Measurements from ENCODE around the gene TNKS1BP1.

Gene TNKS1BP1

DNA sequence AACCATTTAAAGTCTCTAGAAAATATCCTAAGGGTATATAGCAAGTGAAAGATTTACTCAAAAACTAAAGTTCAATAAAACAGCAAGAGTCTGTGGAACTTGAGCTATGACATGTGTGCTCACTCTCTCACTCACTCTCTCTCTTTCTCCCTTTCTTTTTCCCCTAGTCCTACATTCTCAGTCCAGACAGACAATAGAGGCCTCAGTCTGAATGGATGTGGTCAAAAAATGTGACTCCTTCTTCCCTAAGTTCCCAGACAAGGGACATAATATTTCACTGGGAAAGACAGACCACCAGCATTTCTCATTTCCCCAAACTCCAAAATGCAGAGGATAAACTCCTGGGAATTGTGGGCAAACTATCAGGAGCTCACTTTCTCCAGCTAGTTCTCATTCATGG lies 70.1 kb downstream of the TNKS1BP1 start:
- Histone ChIP-seq H3K4me3 (ENCODE audit: low read length in 2 of 2) (no peak overlapping the region), H3K4me1 (ENCODE audit: control insufficient read depth in 2 of 2, insufficient read depth in 1 of 2, low read depth in 1 of 2, low read length in 2 of 2) (peaks cover 0 to 10% of the 10 kb centered on the region in 2 donors), H3K18ac (ENCODE audit: low read length) (no peak overlapping the region), H4K8ac (ENCODE audit: low read depth, low read length) (no peak overlapping the region), H3K27me3 (ENCODE audit: control insufficient read depth in 3 of 3, insufficient read depth in 3 of 3, low read depth in 1 of 3, low read length in 3 of 3) (no peaks in the 10 kb centered on the region), H2BK15ac (ENCODE audit: low read length) (no peak overlapping the region), H3K4ac (ENCODE audit: low read length) (no peak overlapping the region), H3K4me2 (ENCODE audit: insufficient read depth, low read length, poor library complexity, severe bottlenecking) (no peak overlapping the region), H2AFZ (ENCODE audit: low read length) (peak overlapping the region; percentile 33), H3K36me3 (replicated peaks in 1 of 2; ENCODE audit: control insufficient read depth in 2 of 2, insufficient read depth in 2 of 2, low read length in 2 of 2) (no peaks in the 10 kb centered on the region), H3K27ac (replicated peaks; ENCODE audit: low read length) (no peak overlapping the region), H2BK12ac (ENCODE audit: low read length) (no peak overlapping the region), H3K23ac (ENCODE audit: low read depth, low read length, poor library complexity) (no peak overlapping the region), H2AK5ac (ENCODE audit: low read depth, low read length) (no peak overlapping the region), H3K9ac (ENCODE audit: low read depth, low read length, poor library complexity) (no peak overlapping the region), H3K79me1 (ENCODE audit: low read depth, low read length) (no peaks in the 10 kb centered on the region), H2BK120ac (ENCODE audit: low read depth, low read length) (no peak overlapping the region), H4K91ac (ENCODE audit: low read depth, low read length, poor library complexity) (no peak overlapping the region), H3K14ac (ENCODE audit: low read length) (no peak overlapping the region), H3K9me3 (replicated peaks in 1 of 2; ENCODE audit: control insufficient read depth in 2 of 2, insufficient read depth in 1 of 2, low read depth in 1 of 2, low read length in 2 of 2) (peaks cover 0 to 6% of the 10 kb centered on the region in 2 donors), H2BK5ac (ENCODE audit: low read length) (no peak overlapping the region)
- no peak for DNase-seq (ENCODE audit: low spot score)

DNA sequence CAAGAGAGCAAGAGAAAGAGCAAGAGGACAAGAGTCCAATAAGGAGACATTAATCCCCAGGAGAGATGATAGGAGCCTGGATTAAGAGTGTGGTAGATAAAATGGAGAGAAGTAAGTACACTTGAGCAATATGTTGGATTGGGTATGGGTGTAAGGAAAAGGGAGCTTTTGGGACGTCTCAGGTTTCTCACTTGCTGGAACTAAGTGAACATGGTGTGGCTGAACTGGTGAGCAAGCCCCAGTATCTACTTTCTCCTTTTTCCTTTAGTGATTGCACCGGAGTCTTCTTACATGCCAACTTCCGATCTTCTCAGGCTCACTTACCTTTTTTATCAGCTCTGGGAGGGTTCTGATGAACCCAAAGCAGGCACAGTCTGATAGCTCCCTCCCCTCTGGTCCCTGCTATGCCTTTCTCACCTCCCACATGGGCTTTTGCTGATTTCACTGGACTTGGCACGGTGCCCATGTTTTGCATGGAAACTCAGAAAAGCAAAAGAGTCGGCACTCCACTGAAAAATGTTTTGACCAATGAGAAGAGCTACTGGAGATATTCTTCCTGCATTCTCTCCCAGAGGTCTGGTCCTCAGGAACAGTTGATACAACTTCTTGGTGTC lies 73.2 kb downstream of the TNKS1BP1 start:
- WGBS, 2 donors (ENCODE audit: extremely low coverage in 2 of 2, insufficient read length in 2 of 2, insufficient replicate concordance in 1 of 2) = no CpG with 5 or more reads among the region's 5 CpGs
- no peak overlapping the region for H2BK12ac ChIP-seq (ENCODE audit: low read length)
- H3K4me1 ChIP-seq (ENCODE audit: control insufficient read depth in 2 of 2, insufficient read depth in 1 of 2, low read depth in 1 of 2, low read length in 2 of 2) = peaks cover 3 to 12% of the 10 kb centered on the region in 2 donors
- H3K9me3 ChIP-seq (replicated peaks in 1 of 2; ENCODE audit: control insufficient read depth in 2 of 2, insufficient read depth in 1 of 2, low read depth in 1 of 2, low read length in 2 of 2) = peaks cover 0 to 4% of the 10 kb centered on the region in 2 donors
- H3K79me1 ChIP-seq (ENCODE audit: low read depth, low read length) = no peaks in the 10 kb centered on the region
- H4K91ac ChIP-seq (ENCODE audit: low read depth, low read length, poor library complexity) = no peak overlapping the region
- no peak overlapping the region for H4K8ac ChIP-seq (ENCODE audit: low read depth, low read length)
- H3K4ac ChIP-seq (ENCODE audit: low read length) = no peak overlapping the region
- H3K27ac ChIP-seq (replicated peaks; ENCODE audit: low read length) = no peak overlapping the region
- no peaks in the 10 kb centered on the region for H3K36me3 ChIP-seq (replicated peaks in 1 of 2; ENCODE audit: control insufficient read depth in 2 of 2, insufficient read depth in 2 of 2, low read length in 2 of 2)
- no peak overlapping the region for H3K23ac ChIP-seq (ENCODE audit: low read depth, low read length, poor library complexity)
- DNase-seq (ENCODE audit: low spot score) = no peak
- H3K9ac ChIP-seq (ENCODE audit: low read depth, low read length, poor library complexity) = no peak overlapping the region
- no peak overlapping the region for H3K14ac ChIP-seq (ENCODE audit: low read length)
- H3K18ac ChIP-seq (ENCODE audit: low read length) = no peak overlapping the region
- H3K27me3 ChIP-seq (ENCODE audit: control insufficient read depth in 3 of 3, insufficient read depth in 3 of 3, low read depth in 1 of 3, low read length in 3 of 3) = no peaks in the 10 kb centered on the region
- no peak overlapping the region for H2BK120ac ChIP-seq (ENCODE audit: low read depth, low read length)
- no peak overlapping the region for H3K4me2 ChIP-seq (ENCODE audit: insufficient read depth, low read length, poor library complexity, severe bottlenecking)
- H3K4me3 ChIP-seq (ENCODE audit: low read length in 2 of 2) = no peak overlapping the region
- H2AK5ac ChIP-seq (ENCODE audit: low read depth, low read length) = no peak overlapping the region
- H2AFZ ChIP-seq (ENCODE audit: low read length) = no peak overlapping the region
- H2BK15ac ChIP-seq (ENCODE audit: low read length) = no peak overlapping the region
- H2BK5ac ChIP-seq (ENCODE audit: low read length) = no peak overlapping the region

DNA sequence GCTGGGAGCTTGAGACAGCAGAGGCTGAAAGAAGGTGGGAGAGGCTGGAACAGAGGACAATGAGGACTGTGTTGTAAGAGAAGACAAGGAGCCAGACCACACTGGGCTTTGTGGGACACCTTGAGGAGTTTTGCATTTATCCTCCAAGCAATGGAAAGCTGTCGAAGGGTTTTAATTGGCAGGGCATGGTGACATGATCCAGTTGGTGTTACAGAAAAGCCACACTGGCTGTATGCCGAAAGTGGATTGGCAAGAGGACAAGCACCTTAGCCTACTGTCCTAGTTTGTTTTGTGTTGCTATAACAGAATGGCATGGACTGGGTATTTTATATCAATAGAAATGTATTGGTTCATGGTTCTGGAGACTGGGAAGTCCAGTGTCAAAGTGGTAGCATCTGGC lies 73.7 kb downstream of the TNKS1BP1 start:
- Histone ChIP-seq H3K4me1 (ENCODE audit: control insufficient read depth in 2 of 2, insufficient read depth in 1 of 2, low read depth in 1 of 2, low read length in 2 of 2) (peaks cover 3 to 12% of the 10 kb centered on the region in 2 donors), H3K79me1 (ENCODE audit: low read depth, low read length) (no peaks in the 10 kb centered on the region), H3K14ac (ENCODE audit: low read length) (no peak overlapping the region), H3K4me2 (ENCODE audit: insufficient read depth, low read length, poor library complexity, severe bottlenecking) (no peak overlapping the region), H3K9ac (ENCODE audit: low read depth, low read length, poor library complexity) (no peak overlapping the region), H3K36me3 (replicated peaks in 1 of 2; ENCODE audit: control insufficient read depth in 2 of 2, insufficient read depth in 2 of 2, low read length in 2 of 2) (no peaks in the 10 kb centered on the region), H2AFZ (ENCODE audit: low read length) (no peak overlapping the region), H2BK12ac (ENCODE audit: low read length) (no peak overlapping the region), H3K18ac (ENCODE audit: low read length) (no peak overlapping the region), H4K91ac (ENCODE audit: low read depth, low read length, poor library complexity) (no peak overlapping the region), H4K8ac (ENCODE audit: low read depth, low read length) (no peak overlapping the region), H3K27me3 (ENCODE audit: control insufficient read depth in 3 of 3, insufficient read depth in 3 of 3, low read depth in 1 of 3, low read length in 3 of 3) (no peaks in the 10 kb centered on the region), H3K27ac (replicated peaks; ENCODE audit: low read length) (no peak overlapping the region), H2BK5ac (ENCODE audit: low read length) (no peak overlapping the region), H2BK15ac (ENCODE audit: low read length) (no peak overlapping the region), H3K4me3 (ENCODE audit: low read length in 2 of 2) (no peak overlapping the region), H3K9me3 (replicated peaks in 1 of 2; ENCODE audit: control insufficient read depth in 2 of 2, insufficient read depth in 1 of 2, low read depth in 1 of 2, low read length in 2 of 2) (no peaks in the 10 kb centered on the region), H2BK120ac (ENCODE audit: low read depth, low read length) (no peak overlapping the region), H3K23ac (ENCODE audit: low read depth, low read length, poor library complexity) (no peak overlapping the region), H2AK5ac (ENCODE audit: low read depth, low read length) (no peak overlapping the region), H3K4ac (ENCODE audit: low read length) (no peak overlapping the region)
- WGBS, 2 donors (ENCODE audit: extremely low coverage in 2 of 2, insufficient read length in 2 of 2, insufficient replicate concordance in 1 of 2) = no CpG with 5 or more reads among the region's 2 CpGs
- no peak for DNase-seq (ENCODE audit: low spot score)
